ENCODE measurements around the gene PDE1A. TPM values are rescaled to one million over a fixed set of nuclear protein-coding genes. Genes with fewer than 3 reads are reported as not detected.
"Not testable (repeated sequence)": the region's sequence is repeated elsewhere in the genome, so short reads cannot be mapped to it uniquely, and the experiment has no call there.

The PDE1A gene
- polyA plus RNA-seq, 4 donors: 16.0 to 34.5 (median 26.1) TPM

- DNase-seq (ENCODE audit: low read depth in 4 of 4, low spot score in 3 of 4): no peak
Observed at GRCh38 chr2:182291296-182291695, 135.5 kb downstream of the PDE1A start.

- no peak for DNase-seq (ENCODE audit: low read depth in 4 of 4, low spot score in 3 of 4)
Observed at GRCh38 chr2:182283512-182283911, 143.3 kb downstream of the PDE1A start.

- no peak for DNase-seq (ENCODE audit: low read depth in 4 of 4, low spot score in 3 of 4)
Observed at GRCh38 chr2:182281276-182281675, 145.6 kb downstream of the PDE1A start.

GRCh38 chr2:182280118-182280517 is 146.7 kb downstream of the PDE1A start:
- no peak for DNase-seq (ENCODE audit: low read depth in 4 of 4, low spot score in 3 of 4)

- not testable (repeated sequence) for DNase-seq (ENCODE audit: low read depth in 4 of 4, low spot score in 3 of 4)
Observed at GRCh38 chr2:182276662-182277061, 150.2 kb downstream of the PDE1A start.

- no peak for DNase-seq (ENCODE audit: low read depth in 4 of 4, low spot score in 3 of 4)
Observed at GRCh38 chr2:182267971-182268370, 158.9 kb downstream of the PDE1A start.

- DNase-seq (ENCODE audit: low read depth in 4 of 4, low spot score in 3 of 4): no peak
Observed at GRCh38 chr2:182266909-182267308, 159.9 kb downstream of the PDE1A start.

- no peak for DNase-seq (ENCODE audit: low read depth in 4 of 4, low spot score in 3 of 4)
Observed at GRCh38 chr2:182265718-182266117, 161.1 kb downstream of the PDE1A start.

- DNase-seq (ENCODE audit: low read depth in 4 of 4, low spot score in 3 of 4): no peak
Observed at GRCh38 chr2:182261860-182262387, 164.9 kb downstream of the PDE1A start.

- no peak for DNase-seq (ENCODE audit: low read depth in 4 of 4, low spot score in 3 of 4)
Observed at GRCh38 chr2:182259629-182260150, 167.1 kb downstream of the PDE1A start.

GRCh38 chr2:182252534-182252933 is 174.3 kb downstream of the PDE1A start:
- no peak for DNase-seq (ENCODE audit: low read depth in 4 of 4, low spot score in 3 of 4)

- DNase-seq (ENCODE audit: low read depth in 4 of 4, low spot score in 3 of 4): no peak
Observed at GRCh38 chr2:182248898-182249297, 177.9 kb downstream of the PDE1A start.

GRCh38 chr2:182248362-182248761 is 178.5 kb downstream of the PDE1A start:
- no peak for DNase-seq (ENCODE audit: low read depth in 4 of 4, low spot score in 3 of 4)

GRCh38 chr2:182247831-182248230 is 179.0 kb downstream of the PDE1A start:
- no peak for DNase-seq (ENCODE audit: low read depth in 4 of 4, low spot score in 3 of 4)

- DNase-seq (ENCODE audit: low read depth in 4 of 4, low spot score in 3 of 4): no peak
Observed at GRCh38 chr2:182245963-182246362, 180.9 kb downstream of the PDE1A start.

- no peak for DNase-seq (ENCODE audit: low read depth in 4 of 4, low spot score in 3 of 4)
Observed at GRCh38 chr2:182242609-182243008, 184.2 kb downstream of the PDE1A start.

GRCh38 chr2:182241936-182242335 is 184.9 kb downstream of the PDE1A start:
- DNase-seq (ENCODE audit: low read depth in 4 of 4, low spot score in 3 of 4): no peak

GRCh38 chr2:182240862-182241371 is 185.9 kb downstream of the PDE1A start:
- peak in 1 of 4 donors; percentile 8 for DNase-seq (ENCODE audit: low read depth in 4 of 4, low spot score in 3 of 4)

- no peak for DNase-seq (ENCODE audit: low read depth in 4 of 4, low spot score in 3 of 4)
Observed at GRCh38 chr2:182230561-182230960, 196.3 kb downstream of the PDE1A start.

- DNase-seq (ENCODE audit: low read depth in 4 of 4, low spot score in 3 of 4): no peak
Observed at GRCh38 chr2:182229297-182229696, 197.5 kb downstream of the PDE1A start.

GRCh38 chr2:182228741-182229140 is 198.1 kb downstream of the PDE1A start:
- no peak for DNase-seq (ENCODE audit: low read depth in 4 of 4, low spot score in 3 of 4)

GRCh38 chr2:182228073-182228473 is 198.8 kb downstream of the PDE1A start:
- no peak for DNase-seq (ENCODE audit: low read depth in 4 of 4, low spot score in 3 of 4)

GRCh38 chr2:182226807-182227206 is 200.0 kb downstream of the PDE1A start:
- no peak for DNase-seq (ENCODE audit: low read depth in 4 of 4, low spot score in 3 of 4)

Data from left renal pelvis (tissue), 4 donors.